Central memory CD8-positive, alpha-beta T cell (primary cell): ENCODE measurements around the gene ZC3HAV1L.
"Not testable (repeated sequence)": the region's sequence is repeated elsewhere in the genome, so short reads cannot be mapped to it uniquely, and the experiment has no call there.

ENCODE experiments used
- ATAC-seq: fragments of 150-1000 bp; cut with Tn5 transposase; replicated peaks from 2 replicates; pipeline ENCODE4 v1.10.0; 2022; ENCODE audit warnings: mild to moderate bottlenecking, moderate FRiP score, moderate number of reproducible peaks; ENCODE audit not compliant: poor library complexity, severe bottlenecking; ENCODE audit errors: extremely low read depth
- DNase-seq, 2 donors: peaks; one replicate each; pipeline ENCODE4 v3.0.0; 2021; ENCODE audit warnings: low spot score in 2 of 2
- H3K27ac Mint-ChIP-seq: one replicate; pipeline ENCODE4 v1.8.0; 2022; ENCODE audit warnings: low read depth, mild to moderate bottlenecking, moderate library complexity, mixed read lengths
- H3K27me3 Mint-ChIP-seq: one replicate; pipeline ENCODE4 v1.8.0; 2022; ENCODE audit warnings: mixed read lengths
- H3K36me3 Mint-ChIP-seq: one replicate; pipeline ENCODE4 v1.8.0; 2022; ENCODE audit warnings: mild to moderate bottlenecking, moderate library complexity, mixed read lengths; ENCODE audit not compliant: insufficient read depth
- H3K4me1 Mint-ChIP-seq: one replicate; pipeline ENCODE4 v1.8.0; 2022; ENCODE audit warnings: mixed read lengths
- H3K4me3 Mint-ChIP-seq: one replicate; pipeline ENCODE4 v1.8.0; 2022; ENCODE audit warnings: mild to moderate bottlenecking, moderate library complexity, mixed read lengths
- H3K9me3 Mint-ChIP-seq: one replicate; pipeline ENCODE4 v1.8.0; 2022; ENCODE audit warnings: mixed read lengths

The ZC3HAV1L gene

GRCh38 chr7:138981332-138982203 is 54.3 kb downstream of the ZC3HAV1L start, which contains the start of gene KIAA1549:
TSS of gene KIAA1549 (minus strand) at chr7:138981389. CDS start at chr7:138981269, 120 bp downstream.
- Mint-ChIP-seq H3K27ac (peak within 1 kb of the TSS; percentile 56), H3K4me3 (peak within 1 kb of the TSS; percentile 86), H3K36me3 (peaks cover 2% of the 10 kb centered on the region), H3K4me1 (peaks cover 16% of the 10 kb centered on the region), H3K27me3 (peaks cover 65% of the 10 kb centered on the region), H3K9me3 (no peaks in the 10 kb centered on the region)
- ATAC-seq (peak; percentile 57), DNase-seq (no peak)

GRCh38 chr7:138980563-138981291 is 55.1 kb downstream of the ZC3HAV1L start:
- peak overlapping the region; percentile 56 for H3K27ac Mint-ChIP-seq
- no peaks in the 10 kb centered on the region for H3K9me3 Mint-ChIP-seq
- peaks cover 2% of the 10 kb centered on the region for H3K36me3 Mint-ChIP-seq
- ATAC-seq (peak; percentile 26), DNase-seq (no peak)
- peaks cover 57% of the 10 kb centered on the region for H3K27me3 Mint-ChIP-seq
- peaks cover 16% of the 10 kb centered on the region for H3K4me1 Mint-ChIP-seq
- H3K4me3 Mint-ChIP-seq: peak overlapping the region; percentile 86

- H3K9me3 Mint-ChIP-seq: no peaks in the 10 kb centered on the region
- H3K27me3 Mint-ChIP-seq: peaks cover 61% of the 10 kb centered on the region
- ATAC-seq (no peak), DNase-seq (no peak)
- H3K4me3 Mint-ChIP-seq: peak overlapping the region; percentile 86
- H3K36me3 Mint-ChIP-seq: peaks cover 2% of the 10 kb centered on the region
- no peak overlapping the region for H3K27ac Mint-ChIP-seq
- H3K4me1 Mint-ChIP-seq: peaks cover 16% of the 10 kb centered on the region
These were observed 55.8 kb downstream of the ZC3HAV1L start for GRCh38 chr7:138979988-138980562.

DNA sequence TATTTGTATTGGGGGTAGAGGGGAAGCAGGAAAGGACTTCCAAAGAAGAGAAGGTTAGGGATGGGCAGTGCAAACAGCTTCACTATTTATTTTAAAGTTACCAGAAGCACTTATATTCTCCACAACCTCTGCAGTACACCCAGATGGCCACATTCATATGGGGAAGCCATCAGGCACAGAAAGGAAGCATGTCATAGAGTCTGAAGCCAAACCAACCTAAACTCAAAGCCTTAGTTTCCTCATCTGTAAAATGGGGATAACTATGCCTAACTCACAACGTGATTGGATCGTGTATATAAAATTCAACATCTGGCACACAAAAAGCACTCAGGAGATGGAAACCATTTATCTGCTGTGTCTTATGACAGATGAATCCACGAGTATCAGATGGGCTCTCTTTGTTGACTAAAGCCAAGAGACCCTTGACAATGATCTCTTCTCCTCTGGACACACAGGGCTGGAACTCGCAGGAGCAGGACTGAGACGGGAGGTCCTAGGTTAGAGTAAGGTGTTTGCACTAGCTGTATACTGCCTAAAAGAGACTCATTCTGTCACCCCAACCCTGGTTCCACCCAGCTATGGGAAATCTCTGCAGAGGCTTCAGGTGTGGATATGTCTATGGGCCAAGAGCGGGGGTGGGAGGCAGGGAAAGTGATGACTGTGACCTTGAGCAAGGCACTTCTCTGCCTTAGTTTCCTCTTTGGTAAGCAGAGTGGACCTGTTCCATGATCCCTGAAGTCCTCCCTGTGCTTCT is 56.4 kb downstream of the ZC3HAV1L start:
- peaks cover 16% of the 10 kb centered on the region for H3K4me1 Mint-ChIP-seq
- DNase-seq (no peak), ATAC-seq (no peak)
- no peaks in the 10 kb centered on the region for H3K9me3 Mint-ChIP-seq
- no peak overlapping the region for H3K27ac Mint-ChIP-seq
- no peak overlapping the region for H3K4me3 Mint-ChIP-seq
- peaks cover 2% of the 10 kb centered on the region for H3K36me3 Mint-ChIP-seq
- H3K27me3 Mint-ChIP-seq: peaks cover 67% of the 10 kb centered on the region

DNA sequence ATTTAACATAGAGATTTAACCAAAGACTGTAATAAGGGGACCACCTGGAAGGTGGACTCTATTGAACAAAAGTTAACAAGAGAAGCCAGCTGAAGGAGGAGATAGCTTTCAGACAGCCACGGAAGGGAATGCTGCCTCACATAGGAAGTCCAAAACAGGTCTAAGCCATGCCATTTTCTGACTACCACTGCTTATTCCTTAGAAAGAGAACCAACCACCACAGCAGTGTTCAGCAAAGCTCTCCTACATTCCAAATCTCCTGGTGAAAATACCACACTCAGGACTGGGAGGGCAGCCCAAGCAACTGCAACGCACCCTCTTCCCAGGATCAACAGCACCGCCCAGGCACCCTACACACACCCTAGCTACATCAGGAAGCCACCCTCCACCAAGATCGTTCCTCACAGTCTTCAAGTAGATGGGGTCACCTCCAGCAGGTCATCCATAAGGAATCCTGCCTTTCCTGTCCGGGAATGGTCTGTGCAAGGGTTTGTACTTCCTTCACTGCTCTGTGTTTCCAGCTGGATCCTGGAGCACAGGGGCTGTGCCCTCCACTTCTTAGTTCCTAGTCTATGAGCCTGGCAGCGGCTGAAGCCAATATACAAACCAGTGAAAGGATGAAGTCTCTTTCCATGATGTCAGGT is 57.2 kb downstream of the ZC3HAV1L start:
- no peaks in the 10 kb centered on the region for H3K9me3 Mint-ChIP-seq
- DNase-seq: no peak
- peaks cover 2% of the 10 kb centered on the region for H3K36me3 Mint-ChIP-seq
- no peak for ATAC-seq
- no peak overlapping the region for H3K27ac Mint-ChIP-seq
- H3K27me3 Mint-ChIP-seq: peaks cover 70% of the 10 kb centered on the region
- H3K4me3 Mint-ChIP-seq: no peak overlapping the region
- H3K4me1 Mint-ChIP-seq: peaks cover 16% of the 10 kb centered on the region

GRCh38 chr7:138976161-138976560 is 59.7 kb downstream of the ZC3HAV1L start:
- DNase-seq, ATAC-seq, H3K36me3 Mint-ChIP-seq, H3K4me3 Mint-ChIP-seq, H3K27ac Mint-ChIP-seq, H3K9me3 Mint-ChIP-seq: not testable (repeated sequence)
- Mint-ChIP-seq H3K4me1 (peaks cover 10% of the 10 kb centered on the region), H3K27me3 (peaks cover 78% of the 10 kb centered on the region)
